H1 (cell line): Measurements from ENCODE around the gene ZNF689.

Experiments
- EGR1 ChIP-seq: IDR thresholded peaks from 2 replicates; pipeline ENCODE4 v1.6.1; 2011; ENCODE audit warnings: low read depth, low read length, borderline replicate concordance
- POLR2A ChIP-seq, 2 experiments: IDR thresholded peaks; 1 replicate in 1 of 2; 2 replicates in 1 of 2; pipeline ENCODE4 v1.6.1; 2011; ENCODE audit warnings: low read depth in 2 of 2, low read length in 2 of 2, mild to moderate bottlenecking in 2 of 2; ENCODE audit errors: control extremely low read depth in 1 of 2

- TF ChIP-seq POLR2A (IDR thresholded peaks at IDR 0.05; ENCODE audit: control extremely low read depth in 1 of 2, low read depth in 2 of 2, low read length in 2 of 2): no peak
- TF ChIP-seq EGR1: no peak
These were observed 11.6 kb upstream of the ZNF689 start for GRCh38 chr16:30621765-30622164.
